ENCODE results near the gene MYO7A.

MYO7A gene

GRCh38 chr11:77236901-77237300 lies 108.9 kb downstream of the MYO7A start:
- no peak for TF ChIP-seq CTCF (IDR thresholded peaks at IDR 0.05; ENCODE audit: borderline replicate concordance, control extremely low read depth, extremely low read depth, insufficient read depth, missing control alignments)
- DNase-seq (ENCODE audit: low spot score), result no peak
- in situ Hi-C loops (cut with MboI; ENCODE audit: low sequenced_read_pairs, unreplicated experiment), result no loop called here

- DNase-seq (ENCODE audit: low spot score), result no peak
- in situ Hi-C loops (cut with MboI; ENCODE audit: low sequenced_read_pairs, unreplicated experiment), result no loop called here
- TF ChIP-seq CTCF (IDR thresholded peaks at IDR 0.05; ENCODE audit: borderline replicate concordance, control extremely low read depth, extremely low read depth, insufficient read depth, missing control alignments), result no peak
Measured at GRCh38 chr11:77244277-77245027, 116.4 kb downstream of the MYO7A start.

- in situ Hi-C loops (cut with MboI; ENCODE audit: low sequenced_read_pairs, unreplicated experiment), result no loop called here
- no peak for DNase-seq (ENCODE audit: low spot score)
Measured at GRCh38 chr11:77249427-77249826, 121.4 kb downstream of the MYO7A start.

GRCh38 chr11:77250881-77251640 lies 123.0 kb downstream of the MYO7A start:
- TF ChIP-seq CTCF (IDR thresholded peaks at IDR 0.05; ENCODE audit: borderline replicate concordance, control extremely low read depth, extremely low read depth, insufficient read depth, missing control alignments), result no peak
- in situ Hi-C loops (cut with MboI; ENCODE audit: low sequenced_read_pairs, unreplicated experiment), result no loop called here
- DNase-seq (ENCODE audit: low spot score), result no peak

More at GRCh38 chr11:77249427-77249826, 121.4 kb downstream of the MYO7A start:
- no peak for TF ChIP-seq CTCF (IDR thresholded peaks at IDR 0.05; ENCODE audit: borderline replicate concordance, control extremely low read depth, extremely low read depth, insufficient read depth, missing control alignments)

- TF ChIP-seq CTCF (IDR thresholded peaks at IDR 0.05; ENCODE audit: borderline replicate concordance, control extremely low read depth, extremely low read depth, insufficient read depth, missing control alignments), result no peak
- in situ Hi-C loops (cut with MboI; ENCODE audit: low sequenced_read_pairs, unreplicated experiment), result no loop called here
- no peak for DNase-seq (ENCODE audit: low spot score)
Measured at GRCh38 chr11:77252555-77253270, 124.7 kb downstream of the MYO7A start.

GRCh38 chr11:77253690-77254089 lies 125.6 kb downstream of the MYO7A start:
- DNase-seq (ENCODE audit: low spot score), result no peak
- TF ChIP-seq CTCF (IDR thresholded peaks at IDR 0.05; ENCODE audit: borderline replicate concordance, control extremely low read depth, extremely low read depth, insufficient read depth, missing control alignments), result no peak
- in situ Hi-C loops (cut with MboI; ENCODE audit: low sequenced_read_pairs, unreplicated experiment), result no loop called here
